ENCODE data around the gene PTPRN2. TPM values are rescaled to one million over a fixed set of nuclear protein-coding genes. Genes with fewer than 3 reads are reported as not detected.

Gene PTPRN2
- total and polyA plus RNA-seq, 8 donors, result 4.9 to 136 (median 46.8) TPM

GRCh38 chr7:157547102-157547501 lies 1040.5 kb downstream of the PTPRN2 start:
- H3K9me3 ChIP-seq, result no peaks in the 10 kb centered on the region
- no peak overlapping the region for H3K4me3 ChIP-seq
- no peak overlapping the region for H3K27ac ChIP-seq
- TF ChIP-seq CTCF (IDR thresholded peaks at IDR 0.05) (no peak), POLR2AphosphoS5 (IDR thresholded peaks at IDR 0.05) (no peak), POLR2A (IDR thresholded peaks at IDR 0.05) (no peak), EP300 (IDR thresholded peaks at IDR 0.05) (no peak)
- no peak for DNase-seq
- 73 to 95% (median 80%) methylated on average over 5 to 7 of the region's 7 CpGs for WGBS, 5 donors
- H3K4me1 ChIP-seq, result no peaks in the 10 kb centered on the region
- peaks cover 4 to 55% (median 36%) of the 10 kb centered on the region in 4 donors for H3K36me3 ChIP-seq
- intact Hi-C loops (cut with DNase I; ENCODE audit: low total_unique reads), result no loop called here
- no peaks in the 10 kb centered on the region for H3K27me3 ChIP-seq

DNA sequence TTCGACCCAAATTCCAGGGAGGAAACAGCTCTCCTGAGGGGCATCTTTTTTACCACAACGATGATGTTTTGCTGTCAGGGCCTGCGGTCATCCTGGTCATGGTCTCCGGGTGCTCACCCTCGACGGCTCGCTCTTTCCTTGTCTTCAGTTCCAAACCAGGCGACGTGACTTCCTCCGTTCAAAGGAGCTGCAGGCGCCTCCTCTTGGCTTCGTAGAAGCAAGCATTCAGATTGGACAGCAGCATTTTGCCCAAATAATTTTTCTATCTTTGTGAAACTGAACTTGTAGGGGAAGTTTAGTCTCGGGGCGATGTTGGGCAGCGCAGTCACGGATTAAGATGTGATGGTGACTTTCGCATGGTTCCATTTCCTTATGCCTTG lies 1042.0 kb downstream of the PTPRN2 start:
- no peak for DNase-seq
- no peak overlapping the region for H3K4me3 ChIP-seq
- peaks cover 4 to 61% (median 36%) of the 10 kb centered on the region in 4 donors for H3K36me3 ChIP-seq
- TF ChIP-seq EP300 (IDR thresholded peaks at IDR 0.05) (no peak), CTCF (IDR thresholded peaks at IDR 0.05) (no peak), POLR2AphosphoS5 (IDR thresholded peaks at IDR 0.05) (no peak), POLR2A (IDR thresholded peaks at IDR 0.05) (no peak)
- no peaks in the 10 kb centered on the region for H3K9me3 ChIP-seq
- WGBS, 5 donors, result 91 to 97% (median 95%) methylated on average over 17 of the region's 17 CpGs
- H3K27me3 ChIP-seq, result no peaks in the 10 kb centered on the region
- no peaks in the 10 kb centered on the region for H3K4me1 ChIP-seq
- no peak overlapping the region for H3K27ac ChIP-seq
- intact Hi-C loops (cut with DNase I; ENCODE audit: low total_unique reads), result no loop called here

DNA sequence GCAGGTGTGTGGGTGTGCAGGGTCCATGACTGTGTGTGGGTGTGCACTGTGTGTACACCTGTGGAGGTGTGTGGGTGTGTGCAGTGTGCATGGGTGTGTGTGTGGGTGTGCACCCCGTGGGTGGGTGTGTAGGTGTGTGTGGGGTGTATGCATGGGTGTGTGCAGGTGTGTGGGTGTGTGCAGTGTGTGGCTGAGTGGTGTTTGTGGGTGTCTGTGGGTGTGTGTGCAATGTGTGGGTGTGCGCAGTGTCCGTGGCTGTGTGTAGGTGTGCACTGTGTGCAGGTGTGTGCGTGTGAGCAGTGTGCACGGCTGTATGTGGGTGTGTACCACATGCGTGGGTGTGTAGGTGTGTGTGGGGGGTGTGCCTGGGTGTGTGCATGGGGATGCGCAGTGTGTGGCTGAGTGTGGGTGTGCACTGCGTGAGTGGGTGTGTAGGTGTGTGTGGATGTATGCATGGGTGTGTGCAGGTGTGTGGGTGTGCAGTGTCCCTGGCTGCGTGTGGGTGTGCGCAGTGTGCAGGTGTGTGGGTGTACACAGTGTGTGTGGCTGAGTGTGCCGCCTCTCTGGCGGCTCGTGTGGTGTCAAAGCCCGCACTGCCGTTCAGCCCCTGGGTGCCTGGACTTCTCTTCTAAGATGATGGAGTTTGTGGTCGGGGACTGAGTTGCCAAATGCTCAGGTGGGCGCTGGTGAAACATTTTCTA lies 1042.5 kb downstream of the PTPRN2 start:
- no peak for DNase-seq
- peaks cover 4 to 58% (median 38%) of the 10 kb centered on the region in 4 donors for H3K36me3 ChIP-seq
- no peaks in the 10 kb centered on the region for H3K9me3 ChIP-seq
- H3K27ac ChIP-seq, result no peak overlapping the region
- no peaks in the 10 kb centered on the region for H3K4me1 ChIP-seq
- TF ChIP-seq EP300 (IDR thresholded peaks at IDR 0.05) (no peak), CTCF (IDR thresholded peaks at IDR 0.05) (no peak), POLR2AphosphoS5 (IDR thresholded peaks at IDR 0.05) (no peak), POLR2A (IDR thresholded peaks at IDR 0.05) (no peak)
- no peak overlapping the region for H3K4me3 ChIP-seq
- WGBS, 5 donors, result 86 to 90% (median 88%) methylated on average over 14 to 17 of the region's 17 CpGs
- no peaks in the 10 kb centered on the region for H3K27me3 ChIP-seq
- intact Hi-C loops (cut with DNase I; ENCODE audit: low total_unique reads), result no loop called here

- TF ChIP-seq POLR2A (IDR thresholded peaks at IDR 0.05) (no peak), EP300 (IDR thresholded peaks at IDR 0.05) (no peak), POLR2AphosphoS5 (IDR thresholded peaks at IDR 0.05) (no peak), CTCF (IDR thresholded peaks at IDR 0.05) (no peak)
- Histone ChIP-seq H3K36me3 (peaks cover 4 to 67% (median 42%) of the 10 kb centered on the region in 4 donors), H3K9me3 (no peaks in the 10 kb centered on the region), H3K4me1 (no peaks in the 10 kb centered on the region), H3K4me3 (no peak overlapping the region), H3K27ac (no peak overlapping the region), H3K27me3 (no peaks in the 10 kb centered on the region)
- DNase-seq, result no peak
- WGBS, 5 donors, result 87 to 90% (median 89%) methylated on average over 19 of the region's 19 CpGs
- intact Hi-C loops (cut with DNase I; ENCODE audit: low total_unique reads), result no loop called here
These were observed 1043.4 kb downstream of the PTPRN2 start for GRCh38 chr7:157544226-157544625.
